ENCODE data around the gene CRMP1. TPM values are rescaled to one million over a fixed set of nuclear protein-coding genes. Genes with fewer than 3 reads are reported as not detected.

CRMP1 gene
- polyA plus RNA-seq, 1 donor (not counting 4 experiments of a cell fraction or from before 2014, with no cell fraction given), result 0.03 TPM

- no peak for FAIRE-seq
- dilution Hi-C loops (cut with MboI; ENCODE audit: extremely low pct_ligation_motif_present, low sequenced_read_pairs), result no loop called here
Measured at GRCh38 chr4:5928274-5928673, 35.4 kb upstream of the CRMP1 start.

GRCh38 chr4:5927747-5928146 is 34.9 kb upstream of the CRMP1 start:
- Histone ChIP-seq H3K9me3 (ENCODE audit: control insufficient read depth, low read depth, low read length) (no peaks in the 10 kb centered on the region), H3K9me1 (ENCODE audit: control insufficient read depth, extremely low read depth, insufficient read depth, low read length) (no peaks in the 10 kb centered on the region), H3K4me3 (ENCODE audit: control insufficient read depth in 2 of 3, extremely low read depth in 1 of 3, insufficient read depth in 2 of 3, low read depth in 1 of 3, low read length in 3 of 3) (no peak overlapping the region), H2AFZ (ENCODE audit: control insufficient read depth, low read length) (no peak overlapping the region), H3K9ac (ENCODE audit: control insufficient read depth, extremely low read depth, insufficient read depth, low read length) (no peak overlapping the region), H3K27ac (ENCODE audit: control insufficient read depth, insufficient read depth, low read length) (no peak overlapping the region), H4K20me1 (ENCODE audit: control insufficient read depth, extremely low read depth, insufficient read depth, low read length) (no peaks in the 10 kb centered on the region), H3K27me3 (ENCODE audit: control insufficient read depth, extremely low read depth, insufficient read depth, low read length) (peaks cover 4% of the 10 kb centered on the region), H3K79me2 (ENCODE audit: control insufficient read depth, insufficient read depth, low read length) (no peaks in the 10 kb centered on the region), H3K4me2 (ENCODE audit: control insufficient read depth, extremely low read depth, insufficient read depth, low read depth, low read length) (no peak overlapping the region), H3K4me1 (ENCODE audit: control insufficient read depth, extremely low read depth, insufficient read depth, low read length) (no peaks in the 10 kb centered on the region), H3K36me3 (ENCODE audit: control insufficient read depth in 2 of 2, extremely low read depth in 1 of 2, insufficient read depth in 2 of 2, low read length in 2 of 2) (no peaks in the 10 kb centered on the region)
- FAIRE-seq (no peak), DNase-seq (ENCODE audit: low read depth, low spot score) (no peak)
- TF ChIP-seq EZH2 (IDR thresholded peaks at IDR 0.05; ENCODE audit: low read length), result no peak
- TF ChIP-seq, protein P1, sequence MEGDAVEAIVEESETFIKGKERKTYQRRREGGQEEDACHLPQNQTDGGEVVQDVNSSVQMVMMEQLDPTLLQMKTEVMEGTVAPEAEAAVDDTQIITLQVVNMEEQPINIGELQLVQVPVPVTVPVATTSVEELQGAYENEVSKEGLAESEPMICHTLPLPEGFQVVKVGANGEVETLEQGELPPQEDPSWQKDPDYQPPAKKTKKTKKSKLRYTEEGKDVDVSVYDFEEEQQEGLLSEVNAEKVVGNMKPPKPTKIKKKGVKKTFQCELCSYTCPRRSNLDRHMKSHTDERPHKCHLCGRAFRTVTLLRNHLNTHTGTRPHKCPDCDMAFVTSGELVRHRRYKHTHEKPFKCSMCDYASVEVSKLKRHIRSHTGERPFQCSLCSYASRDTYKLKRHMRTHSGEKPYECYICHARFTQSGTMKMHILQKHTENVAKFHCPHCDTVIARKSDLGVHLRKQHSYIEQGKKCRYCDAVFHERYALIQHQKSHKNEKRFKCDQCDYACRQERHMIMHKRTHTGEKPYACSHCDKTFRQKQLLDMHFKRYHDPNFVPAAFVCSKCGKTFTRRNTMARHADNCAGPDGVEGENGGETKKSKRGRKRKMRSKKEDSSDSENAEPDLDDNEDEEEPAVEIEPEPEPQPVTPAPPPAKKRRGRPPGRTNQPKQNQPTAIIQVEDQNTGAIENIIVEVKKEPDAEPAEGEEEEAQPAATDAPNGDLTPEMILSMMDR (optimal IDR thresholded peaks at IDR 0.05 in 1 of 3, IDR thresholded peaks at IDR 0.05 in 1 of 3, conservative IDR thresholded peaks at IDR 0.05 in 1 of 3; ENCODE audit: extremely low read depth in 1 of 3, insufficient read depth in 2 of 3, low read length in 3 of 3), result no peak
- dilution Hi-C loops (cut with MboI; ENCODE audit: extremely low pct_ligation_motif_present, low sequenced_read_pairs), result no loop called here

More at GRCh38 chr4:5928274-5928673, 35.4 kb upstream of the CRMP1 start:
- Histone ChIP-seq H3K79me2 (ENCODE audit: control insufficient read depth, insufficient read depth, low read length) (no peaks in the 10 kb centered on the region), H3K4me1 (ENCODE audit: control insufficient read depth, extremely low read depth, insufficient read depth, low read length) (no peaks in the 10 kb centered on the region), H4K20me1 (ENCODE audit: control insufficient read depth, extremely low read depth, insufficient read depth, low read length) (no peaks in the 10 kb centered on the region), H3K9me1 (ENCODE audit: control insufficient read depth, extremely low read depth, insufficient read depth, low read length) (no peaks in the 10 kb centered on the region), H3K36me3 (ENCODE audit: control insufficient read depth in 2 of 2, extremely low read depth in 1 of 2, insufficient read depth in 2 of 2, low read length in 2 of 2) (no peaks in the 10 kb centered on the region), H3K27ac (ENCODE audit: control insufficient read depth, insufficient read depth, low read length) (no peak overlapping the region), H3K9ac (ENCODE audit: control insufficient read depth, extremely low read depth, insufficient read depth, low read length) (no peak overlapping the region), H3K4me3 (ENCODE audit: control insufficient read depth in 2 of 3, extremely low read depth in 1 of 3, insufficient read depth in 2 of 3, low read depth in 1 of 3, low read length in 3 of 3) (no peak overlapping the region), H2AFZ (ENCODE audit: control insufficient read depth, low read length) (no peak overlapping the region), H3K9me3 (ENCODE audit: control insufficient read depth, low read depth, low read length) (no peaks in the 10 kb centered on the region), H3K27me3 (ENCODE audit: control insufficient read depth, extremely low read depth, insufficient read depth, low read length) (peaks cover 4% of the 10 kb centered on the region), H3K4me2 (ENCODE audit: control insufficient read depth, extremely low read depth, insufficient read depth, low read depth, low read length) (no peak overlapping the region)
- TF ChIP-seq EZH2 (IDR thresholded peaks at IDR 0.05; ENCODE audit: low read length), result no peak
- TF ChIP-seq, protein P1 (optimal IDR thresholded peaks at IDR 0.05 in 1 of 3, IDR thresholded peaks at IDR 0.05 in 1 of 3, conservative IDR thresholded peaks at IDR 0.05 in 1 of 3; ENCODE audit: extremely low read depth in 1 of 3, insufficient read depth in 2 of 3, low read length in 3 of 3), result no peak
- DNase-seq (ENCODE audit: low read depth, low spot score), result no peak

All from keratinocyte (primary cell).